AG08396 (cell line): ENCODE results near the gene CFAP46.
"Not testable (repeated sequence)": the region's sequence is repeated elsewhere in the genome, so short reads cannot be mapped to it uniquely, and the experiment has no call there.

Source experiments
- DNase-seq: peaks from one replicate; pipeline ENCODE4 v3.0.0; 2012; ENCODE audit warnings: low spot score, mixed read lengths

CFAP46 gene

GRCh38 chr10:132826524-132827422 lies 115.6 kb downstream of the CFAP46 start:
- DNase-seq, result no peak

- not testable (repeated sequence) for DNase-seq
These were observed 116.4 kb downstream of the CFAP46 start for GRCh38 chr10:132825783-132826523.

GRCh38 chr10:132820056-132820455 lies 122.3 kb downstream of the CFAP46 start:
- DNase-seq, result no peak

DNA sequence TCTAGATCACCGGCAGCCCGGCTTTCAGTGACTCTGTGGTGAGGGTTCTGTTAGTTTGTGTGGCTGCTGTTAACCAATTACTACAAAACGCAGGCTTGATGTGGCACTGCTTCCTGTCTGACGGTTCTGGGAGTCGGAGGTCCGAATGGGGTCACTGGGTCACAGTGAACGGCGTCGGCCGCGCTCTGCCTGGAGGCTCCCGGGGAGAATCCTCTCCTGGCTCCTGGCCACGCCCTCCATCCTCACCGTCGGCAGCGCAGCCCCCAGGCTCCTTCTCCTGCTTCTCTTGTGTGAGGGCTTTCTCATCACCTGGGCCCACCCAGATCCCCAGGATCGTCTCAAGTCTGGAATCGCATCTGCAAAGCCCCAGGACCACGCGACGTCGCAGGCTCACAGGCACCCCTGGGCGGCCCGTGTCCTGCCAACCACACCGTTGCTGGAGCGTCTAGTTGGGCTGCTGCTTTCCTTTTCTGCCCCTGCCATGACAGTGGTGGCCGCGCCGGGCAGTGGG lies 124.6 kb downstream of the CFAP46 start:
- DNase-seq, result no peak

- no peak for DNase-seq
These were observed 125.7 kb downstream of the CFAP46 start for GRCh38 chr10:132816718-132817117.

DNA sequence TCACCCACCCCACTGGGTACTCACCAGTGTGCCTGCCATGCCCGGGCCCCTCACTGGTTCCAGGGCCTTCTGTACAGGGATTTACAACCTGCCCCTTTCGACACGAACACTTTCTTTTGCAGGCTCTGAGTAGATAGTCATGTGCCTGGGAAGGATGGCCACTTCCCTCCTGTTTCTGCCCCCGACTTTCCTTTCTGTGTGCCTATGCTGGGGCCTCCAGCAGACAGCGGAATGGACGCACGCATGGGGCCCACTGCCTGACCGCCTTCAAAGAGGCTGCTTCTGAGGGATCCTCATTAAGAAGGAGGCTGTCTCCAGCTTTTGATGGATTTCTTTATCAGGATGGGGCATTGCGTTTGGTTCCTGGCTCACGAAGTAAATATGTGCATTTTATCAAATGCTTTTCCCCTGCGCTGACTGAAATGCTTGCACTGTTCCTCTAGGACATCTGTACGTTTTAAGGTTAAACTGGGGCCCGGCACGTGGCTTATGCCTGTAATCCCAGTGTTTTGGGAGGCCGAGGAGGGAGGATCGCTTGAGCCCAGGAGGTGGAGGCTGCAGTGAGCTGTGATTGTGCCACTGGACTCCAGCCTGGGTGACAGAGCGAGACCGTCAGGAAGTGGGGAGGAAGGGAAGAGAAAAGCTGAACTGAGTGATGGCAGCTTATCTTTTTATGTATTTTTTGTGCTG lies 127.1 kb downstream of the CFAP46 start:
- no peak for DNase-seq

GRCh38 chr10:132814469-132814856 lies 127.9 kb downstream of the CFAP46 start:
- no peak for DNase-seq

- no peak for DNase-seq
These were observed 128.6 kb downstream of the CFAP46 start for GRCh38 chr10:132813560-132814468.

DNA sequence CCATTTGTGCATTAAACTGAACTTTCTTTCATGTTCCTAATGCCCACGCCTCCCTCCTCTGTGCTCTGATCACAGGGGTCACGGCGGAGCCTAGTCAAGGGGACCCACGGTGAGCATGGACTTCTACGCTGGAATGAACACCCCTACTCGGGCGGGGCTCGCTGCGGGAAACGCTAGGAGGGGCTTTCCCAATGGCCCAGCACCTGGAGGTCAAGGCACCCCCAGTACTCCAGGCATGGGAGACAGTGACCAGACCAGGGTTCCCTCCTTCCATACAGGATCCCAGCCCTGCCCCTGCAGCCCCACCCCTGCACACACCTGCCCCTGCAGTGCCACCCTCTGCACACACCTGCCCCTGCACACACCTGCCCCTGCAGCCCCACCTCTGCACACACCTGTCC lies 129.4 kb downstream of the CFAP46 start:
- DNase-seq, result no peak

- DNase-seq, result no peak
These were observed 129.8 kb downstream of the CFAP46 start for GRCh38 chr10:132812520-132812919.

- no peak for DNase-seq
These were observed 130.4 kb downstream of the CFAP46 start for GRCh38 chr10:132811891-132812481.

GRCh38 chr10:132810807-132811700 lies 131.3 kb downstream of the CFAP46 start:
- DNase-seq, result no peak

DNA sequence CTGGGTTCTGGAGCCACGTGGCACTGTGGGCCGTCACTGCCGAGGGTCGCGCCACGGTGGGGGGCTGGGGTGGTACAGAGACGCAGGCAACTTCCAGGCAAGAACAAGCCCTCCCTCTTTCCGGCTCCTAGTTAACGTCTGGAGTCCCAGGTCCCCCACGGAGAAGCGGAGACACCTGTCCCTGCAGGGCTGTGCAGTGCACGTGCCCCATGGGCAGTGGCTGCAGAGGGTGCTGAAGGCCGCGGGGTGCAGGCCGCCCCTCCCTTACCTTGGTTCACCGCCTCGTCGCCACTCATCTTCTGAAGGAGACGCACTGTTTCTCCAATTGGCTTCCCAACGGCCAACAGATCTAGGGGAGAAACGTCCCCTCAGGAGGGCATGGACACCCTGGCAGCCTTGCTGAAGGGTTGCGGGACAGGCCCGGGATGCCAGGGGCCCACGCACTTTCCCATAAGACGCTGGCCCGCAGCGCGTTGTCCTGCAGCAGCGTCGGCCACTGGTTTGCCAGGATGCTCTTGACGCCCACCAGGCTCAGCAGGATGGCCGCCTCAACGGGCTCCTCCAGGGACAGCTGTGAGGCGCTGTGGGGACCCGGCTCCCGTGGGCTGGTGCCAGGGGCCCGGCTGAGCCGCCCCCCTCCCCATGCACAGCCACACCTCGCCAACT lies 132.1 kb downstream of the CFAP46 start:
- no peak for DNase-seq

DNA sequence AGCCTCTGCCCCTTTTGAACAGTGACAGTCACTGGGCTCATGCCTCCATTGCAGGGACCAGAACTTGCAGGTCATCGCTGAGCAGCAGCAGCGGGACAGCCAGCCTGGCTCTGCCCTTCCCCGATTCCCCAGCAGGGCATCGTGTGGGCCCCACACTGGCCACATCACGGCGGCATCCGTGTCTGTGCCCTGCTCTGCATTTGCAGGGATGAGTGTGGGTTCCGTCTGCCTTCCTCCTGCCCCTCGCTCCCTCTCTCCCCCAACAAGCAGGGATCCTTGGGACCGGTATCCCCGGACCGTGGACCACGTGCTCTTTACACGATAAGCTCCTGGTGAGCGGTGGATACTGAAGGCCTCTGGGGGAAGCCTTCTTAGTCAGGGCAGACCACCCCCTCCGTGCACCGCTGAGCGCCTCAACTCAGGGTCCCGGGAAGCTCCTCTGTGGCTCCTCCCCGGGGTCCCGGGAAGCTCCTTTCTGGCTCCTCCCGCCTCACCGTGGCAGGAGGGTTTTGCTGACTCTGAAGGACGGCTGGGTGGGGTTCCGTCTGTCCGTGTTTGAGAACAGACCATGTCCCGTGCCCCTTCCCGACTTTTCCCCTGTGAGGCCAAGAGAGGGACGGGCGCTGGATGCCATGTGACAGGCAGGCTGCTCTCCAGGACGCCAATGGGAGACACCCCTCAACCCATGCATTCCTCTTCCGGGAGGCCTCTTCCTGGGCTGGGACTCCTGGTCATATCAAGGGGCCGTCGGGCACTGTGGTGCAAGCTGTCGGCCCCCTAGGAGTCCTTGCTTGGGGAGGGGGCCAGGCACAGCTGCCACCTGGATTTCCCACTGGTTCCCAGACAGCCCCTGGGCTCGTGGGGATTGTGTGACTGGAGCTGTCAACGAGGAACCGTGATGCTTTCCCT lies 132.9 kb downstream of the CFAP46 start:
- no peak for DNase-seq

DNA sequence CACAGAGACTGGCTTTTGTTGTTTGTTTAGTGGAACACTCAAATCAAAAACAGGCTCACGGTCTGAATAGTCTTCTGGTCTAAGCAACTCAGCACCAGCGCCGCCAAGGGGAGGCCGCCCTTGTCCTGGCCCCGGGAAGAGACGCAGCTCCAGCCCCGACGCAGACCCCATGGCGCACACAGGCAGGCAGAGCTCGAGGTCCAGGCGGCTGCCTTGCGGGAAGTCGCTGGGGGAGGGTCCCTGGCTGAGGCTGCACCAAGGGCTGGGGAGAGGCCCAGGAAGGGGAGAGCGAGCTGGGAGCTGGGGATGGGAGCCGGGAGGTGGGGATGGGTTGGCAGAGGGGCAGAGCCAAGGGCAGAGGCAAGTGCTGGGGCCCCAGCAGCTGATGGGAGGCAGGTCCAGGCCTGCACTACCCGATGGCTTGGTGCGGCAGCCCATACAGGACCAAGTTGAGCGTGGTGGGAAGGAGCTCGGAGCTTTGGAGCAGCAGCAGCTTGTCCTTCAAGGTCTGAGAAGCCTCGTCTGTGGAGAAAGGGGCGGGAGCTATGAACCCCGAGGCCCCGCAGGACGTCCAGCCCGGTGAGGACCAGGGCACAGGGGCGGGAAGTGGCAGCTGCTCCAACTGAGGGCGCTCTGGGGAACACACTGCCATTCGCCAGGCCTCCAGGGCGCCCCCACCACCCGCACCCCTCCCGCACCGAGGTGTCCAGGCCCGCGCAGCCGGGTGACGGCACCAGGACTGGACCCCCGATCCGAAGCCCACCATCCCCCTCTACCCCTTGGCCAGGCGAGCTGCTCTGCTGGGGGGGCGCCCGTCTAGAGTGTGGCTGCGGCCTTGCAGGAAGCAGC lies 133.8 kb downstream of the CFAP46 start:
- DNase-seq, result no peak

DNA sequence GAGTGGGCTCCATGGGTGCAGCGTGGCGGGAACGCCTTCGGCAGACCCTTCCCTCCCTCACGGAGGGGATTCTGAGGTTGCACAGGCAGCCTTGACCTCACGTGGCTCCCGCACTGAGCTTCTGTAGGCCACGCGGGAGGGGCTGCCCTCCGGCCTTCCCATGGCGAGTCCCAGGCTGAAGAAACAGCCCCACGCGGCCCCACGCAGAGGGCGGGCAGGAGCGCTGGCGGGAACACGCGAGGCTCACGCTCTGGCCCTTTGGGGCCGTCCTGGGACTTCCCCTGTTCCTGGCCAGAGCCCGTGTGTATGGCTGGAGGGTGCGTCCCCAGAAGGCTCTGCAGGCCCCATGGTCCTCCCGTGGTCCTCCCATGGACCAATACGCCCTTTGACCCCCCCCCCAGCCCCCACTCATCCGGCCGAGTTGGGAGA lies 134.7 kb downstream of the CFAP46 start:
- no peak for DNase-seq

DNA sequence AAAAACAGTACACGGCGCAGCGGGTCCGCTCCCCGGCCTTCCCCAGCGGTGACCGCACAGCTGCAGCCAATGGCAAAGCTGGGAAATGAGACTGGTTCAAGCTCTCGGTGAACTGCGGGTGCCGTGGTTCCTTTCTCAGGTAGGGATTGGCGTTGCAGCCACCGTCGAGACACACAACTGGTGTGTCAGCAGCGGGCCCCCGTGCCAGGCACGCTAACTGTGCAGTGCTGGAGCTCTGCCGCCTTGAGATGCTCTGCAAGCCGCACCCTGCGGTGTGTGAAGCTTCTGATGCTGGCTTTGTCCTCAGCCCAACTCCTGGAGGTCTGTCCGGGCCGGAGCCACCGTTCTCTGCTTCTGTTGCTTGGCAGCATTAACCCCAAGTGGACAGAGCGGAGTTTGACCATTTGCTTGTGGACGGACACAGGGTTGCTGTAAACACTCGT lies 135.8 kb downstream of the CFAP46 start:
- no peak for DNase-seq
